A673 (cell line): Measurements from ENCODE around the gene HIP1.

Experiments used
- EZH2 ChIP-seq: fragments of 200-600 bp; sonication (generic); IDR thresholded peaks from 2 replicates; pipeline ENCODE4 v1.6.1; 2017; ENCODE audit warnings: borderline replicate concordance, low read depth, mild to moderate bottlenecking, mixed read lengths, antibody characterized with exemption, low read length; ENCODE audit not compliant: poor library complexity, severe bottlenecking
- TF ChIP-seq, protein P1 (sequence below): fragments of 300-800, 200-600 bp; sonication (generic); conservative IDR thresholded peaks from 2 replicates; pipeline ENCODE4 v1.5.1; 2017; ENCODE audit warnings: low read depth, mild to moderate bottlenecking, antibody characterized with exemption, low read length, moderate library complexity, mixed read lengths

DNA sequence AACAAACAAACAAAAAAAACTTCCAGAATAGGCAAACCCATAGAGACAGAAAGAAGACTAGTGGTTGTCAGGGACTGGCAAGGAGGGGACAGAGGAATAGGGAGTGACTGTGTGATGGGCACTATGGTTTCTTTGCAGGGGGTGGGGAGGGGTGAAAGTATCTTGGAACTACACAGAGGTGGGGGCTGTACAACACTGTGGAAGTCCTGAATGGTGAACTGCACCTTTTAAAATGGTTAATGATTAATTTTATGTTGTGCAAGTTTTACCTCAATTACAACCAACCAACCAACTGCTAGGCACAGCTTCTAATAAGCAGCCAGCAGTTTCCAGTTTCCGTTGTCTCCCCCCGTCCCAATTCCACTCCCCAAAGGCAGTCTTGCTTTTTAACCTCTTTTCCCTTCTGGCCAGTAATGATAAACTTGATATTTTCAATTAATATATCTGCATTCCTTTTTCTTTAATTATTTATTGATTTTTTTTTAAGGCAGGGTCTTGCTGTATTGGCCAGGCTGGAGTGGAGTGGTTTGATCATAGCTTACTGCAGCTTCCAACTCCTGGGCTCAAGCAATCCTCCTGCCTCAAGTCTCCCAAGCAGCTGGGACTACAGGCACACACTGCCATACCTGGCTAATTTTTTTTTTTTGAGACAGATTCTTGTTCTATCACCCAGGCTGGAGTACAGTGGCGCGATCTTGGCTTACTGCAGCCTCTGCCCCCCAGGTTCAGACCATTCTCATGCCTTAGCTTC lies 46.8 kb downstream of the HIP1 start:
- TF ChIP-seq, protein P1, sequence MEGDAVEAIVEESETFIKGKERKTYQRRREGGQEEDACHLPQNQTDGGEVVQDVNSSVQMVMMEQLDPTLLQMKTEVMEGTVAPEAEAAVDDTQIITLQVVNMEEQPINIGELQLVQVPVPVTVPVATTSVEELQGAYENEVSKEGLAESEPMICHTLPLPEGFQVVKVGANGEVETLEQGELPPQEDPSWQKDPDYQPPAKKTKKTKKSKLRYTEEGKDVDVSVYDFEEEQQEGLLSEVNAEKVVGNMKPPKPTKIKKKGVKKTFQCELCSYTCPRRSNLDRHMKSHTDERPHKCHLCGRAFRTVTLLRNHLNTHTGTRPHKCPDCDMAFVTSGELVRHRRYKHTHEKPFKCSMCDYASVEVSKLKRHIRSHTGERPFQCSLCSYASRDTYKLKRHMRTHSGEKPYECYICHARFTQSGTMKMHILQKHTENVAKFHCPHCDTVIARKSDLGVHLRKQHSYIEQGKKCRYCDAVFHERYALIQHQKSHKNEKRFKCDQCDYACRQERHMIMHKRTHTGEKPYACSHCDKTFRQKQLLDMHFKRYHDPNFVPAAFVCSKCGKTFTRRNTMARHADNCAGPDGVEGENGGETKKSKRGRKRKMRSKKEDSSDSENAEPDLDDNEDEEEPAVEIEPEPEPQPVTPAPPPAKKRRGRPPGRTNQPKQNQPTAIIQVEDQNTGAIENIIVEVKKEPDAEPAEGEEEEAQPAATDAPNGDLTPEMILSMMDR, result no peak
- TF ChIP-seq EZH2, result no peak
